Fibroblast of pulmonary artery (primary cell): ENCODE data around the gene RPL13A.
"Not testable (repeated sequence)": the region's sequence is repeated elsewhere in the genome, so short reads cannot be mapped to it uniquely, and the experiment has no call there.

Experiments
- DNase-seq: peaks from one replicate; pipeline ENCODE4 v3.0.0-alpha.2; 2010; ENCODE audit warnings: low read depth
- H3K4me3 ChIP-seq: replicated peaks from 2 replicates; pipeline ENCODE4 v1.5.1; 2011; ENCODE audit warnings: low read depth, mild to moderate bottlenecking, control low read depth, low read length, moderate library complexity
- TF ChIP-seq, protein P1 (sequence below): IDR thresholded peaks from 2 replicates; pipeline ENCODE4 v1.5.1; 2011; ENCODE audit warnings: mild to moderate bottlenecking, control low read depth, low read length, inconsistent platforms; ENCODE audit errors: missing control alignments

RPL13A gene

DNA sequence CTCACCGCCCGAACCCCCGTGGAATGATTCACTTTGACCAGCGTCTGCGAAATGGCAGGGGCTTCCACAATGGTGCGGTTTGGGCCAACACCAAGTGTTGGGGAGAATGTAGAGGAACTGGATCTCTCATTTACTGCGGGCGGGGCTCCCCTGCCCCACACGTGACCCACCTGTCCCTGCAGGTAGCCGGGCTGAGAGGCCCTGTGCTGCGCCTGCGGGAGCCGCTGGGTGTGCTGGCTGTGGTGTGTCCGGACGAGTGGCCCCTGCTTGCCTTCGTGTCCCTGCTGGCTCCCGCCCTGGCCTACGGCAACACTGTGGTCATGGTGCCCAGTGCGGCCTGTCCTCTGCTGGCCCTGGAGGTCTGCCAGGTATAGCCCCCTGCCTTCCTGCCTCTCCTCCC is 19.2 kb upstream of the RPL13A start:
- no peak for DNase-seq
- TF ChIP-seq, protein P1, sequence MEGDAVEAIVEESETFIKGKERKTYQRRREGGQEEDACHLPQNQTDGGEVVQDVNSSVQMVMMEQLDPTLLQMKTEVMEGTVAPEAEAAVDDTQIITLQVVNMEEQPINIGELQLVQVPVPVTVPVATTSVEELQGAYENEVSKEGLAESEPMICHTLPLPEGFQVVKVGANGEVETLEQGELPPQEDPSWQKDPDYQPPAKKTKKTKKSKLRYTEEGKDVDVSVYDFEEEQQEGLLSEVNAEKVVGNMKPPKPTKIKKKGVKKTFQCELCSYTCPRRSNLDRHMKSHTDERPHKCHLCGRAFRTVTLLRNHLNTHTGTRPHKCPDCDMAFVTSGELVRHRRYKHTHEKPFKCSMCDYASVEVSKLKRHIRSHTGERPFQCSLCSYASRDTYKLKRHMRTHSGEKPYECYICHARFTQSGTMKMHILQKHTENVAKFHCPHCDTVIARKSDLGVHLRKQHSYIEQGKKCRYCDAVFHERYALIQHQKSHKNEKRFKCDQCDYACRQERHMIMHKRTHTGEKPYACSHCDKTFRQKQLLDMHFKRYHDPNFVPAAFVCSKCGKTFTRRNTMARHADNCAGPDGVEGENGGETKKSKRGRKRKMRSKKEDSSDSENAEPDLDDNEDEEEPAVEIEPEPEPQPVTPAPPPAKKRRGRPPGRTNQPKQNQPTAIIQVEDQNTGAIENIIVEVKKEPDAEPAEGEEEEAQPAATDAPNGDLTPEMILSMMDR = no peak
- H3K4me3 ChIP-seq = no peak overlapping the region

DNA sequence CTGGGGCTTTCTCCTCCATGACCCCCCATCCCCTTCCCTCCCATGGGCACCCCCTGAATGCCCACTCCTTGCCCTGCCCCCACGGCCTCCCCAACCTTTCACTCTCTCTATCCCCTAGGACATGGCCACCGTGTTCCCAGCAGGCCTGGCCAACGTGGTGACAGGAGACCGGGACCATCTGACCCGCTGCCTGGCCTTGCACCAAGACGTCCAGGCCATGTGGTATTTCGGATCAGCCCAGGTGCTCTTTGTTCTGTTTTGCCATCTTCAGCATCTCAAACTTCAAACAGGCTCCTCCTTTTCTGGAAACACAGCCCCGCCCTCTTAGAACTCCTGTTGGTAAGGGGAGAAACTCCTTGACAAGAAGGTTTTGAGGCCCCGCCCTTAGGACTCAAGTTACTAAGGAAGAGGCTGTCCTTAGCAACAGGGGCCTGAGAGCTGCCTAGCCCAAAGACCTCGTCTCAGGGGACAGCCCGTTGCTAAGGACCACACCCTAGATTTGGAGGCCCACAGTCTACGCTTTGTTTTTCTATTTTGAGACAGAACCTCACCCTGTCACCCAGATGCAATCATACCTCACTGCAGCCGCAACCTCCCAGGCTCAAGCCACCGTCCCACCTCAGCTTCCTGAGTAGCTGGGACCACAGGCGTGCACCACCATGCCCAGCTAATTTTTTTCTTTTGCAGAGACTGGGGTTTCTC is 18.5 kb upstream of the RPL13A start:
- no peak overlapping the region for H3K4me3 ChIP-seq
- peak; percentile 71 for DNase-seq
- TF ChIP-seq, protein P1 = no peak

DNA sequence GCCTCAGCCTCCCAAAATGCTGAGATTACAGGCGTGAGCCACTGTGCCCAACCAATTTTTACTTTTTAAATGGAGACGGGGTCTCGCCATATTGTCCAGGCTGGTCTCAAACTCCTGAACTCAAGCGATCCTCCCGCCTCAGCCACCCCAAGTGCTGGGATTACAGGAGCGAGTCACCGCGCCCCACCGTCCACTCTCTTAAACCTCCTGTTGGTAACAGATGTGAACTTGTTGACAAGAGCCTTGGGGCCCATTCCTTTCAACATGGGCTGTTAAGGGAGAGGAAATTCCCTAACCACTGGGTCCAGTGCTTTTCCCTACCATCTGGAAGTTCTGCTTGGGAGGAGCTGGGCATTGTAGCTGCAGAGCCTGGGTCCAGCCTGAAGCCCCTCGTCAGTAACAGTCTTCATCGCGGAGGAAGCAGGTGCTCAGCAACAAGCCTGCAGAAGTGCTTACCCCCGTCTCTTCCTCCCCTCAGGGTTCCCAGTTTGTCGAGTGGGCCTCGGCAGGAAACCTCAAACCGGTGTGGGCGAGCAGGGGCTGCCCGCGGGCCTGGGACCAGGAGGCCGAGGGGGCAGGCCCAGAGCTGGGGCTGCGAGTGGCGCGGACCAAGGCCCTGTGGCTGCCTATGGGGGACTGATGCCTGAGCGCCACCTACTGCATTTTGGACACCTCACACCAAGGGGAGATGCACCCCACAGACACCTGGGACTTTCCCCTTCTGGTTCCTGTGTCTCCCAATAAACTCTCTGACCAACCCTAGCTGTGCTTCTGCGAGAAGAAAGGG is 17.4 kb upstream of the RPL13A start:
- TF ChIP-seq, protein P1 = no peak
- H3K4me3 ChIP-seq = no peak overlapping the region
- no peak for DNase-seq

DNA sequence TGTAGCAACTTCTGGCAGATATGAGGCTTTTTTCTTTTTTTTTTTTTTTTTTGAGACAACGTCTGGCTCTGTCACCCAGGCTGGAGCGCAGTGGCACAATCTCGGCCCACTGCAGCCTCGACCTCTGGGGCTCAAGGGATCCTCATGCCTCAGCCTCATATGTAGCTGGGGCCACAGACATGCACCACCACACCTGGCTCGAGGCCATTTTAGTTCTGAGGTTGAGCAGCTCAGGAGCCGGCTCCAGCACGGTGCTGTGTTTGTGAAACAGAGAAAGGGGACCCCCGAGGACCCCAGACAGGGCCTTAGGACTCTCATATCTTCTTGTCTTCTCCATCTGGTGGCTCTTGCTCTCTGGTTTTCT is 16.8 kb upstream of the RPL13A start:
- TF ChIP-seq, protein P1 = no peak
- H3K4me3 ChIP-seq = no peak overlapping the region
- DNase-seq = no peak

DNA sequence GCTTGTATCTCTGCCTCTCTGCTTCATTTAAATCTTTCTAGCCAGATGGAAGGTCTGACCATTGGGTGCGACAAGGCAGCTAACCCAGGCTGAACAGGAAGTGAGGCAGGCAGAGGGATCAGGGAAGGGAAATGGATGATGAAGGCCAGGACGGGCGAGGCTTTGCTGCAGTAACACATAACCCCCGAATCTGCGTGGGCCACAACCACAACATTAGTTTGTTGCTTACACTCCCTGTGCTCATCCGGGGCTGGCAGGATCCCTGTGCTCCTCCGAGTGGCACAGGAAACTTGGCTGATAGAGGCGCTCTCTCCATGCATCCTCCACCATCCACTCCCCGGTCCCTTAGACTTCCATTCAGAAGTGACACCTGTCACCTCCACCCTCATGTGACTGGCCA is 14.5 kb upstream of the RPL13A start:
- no peak overlapping the region for H3K4me3 ChIP-seq
- TF ChIP-seq, protein P1 = no peak
- DNase-seq = no peak

DNA sequence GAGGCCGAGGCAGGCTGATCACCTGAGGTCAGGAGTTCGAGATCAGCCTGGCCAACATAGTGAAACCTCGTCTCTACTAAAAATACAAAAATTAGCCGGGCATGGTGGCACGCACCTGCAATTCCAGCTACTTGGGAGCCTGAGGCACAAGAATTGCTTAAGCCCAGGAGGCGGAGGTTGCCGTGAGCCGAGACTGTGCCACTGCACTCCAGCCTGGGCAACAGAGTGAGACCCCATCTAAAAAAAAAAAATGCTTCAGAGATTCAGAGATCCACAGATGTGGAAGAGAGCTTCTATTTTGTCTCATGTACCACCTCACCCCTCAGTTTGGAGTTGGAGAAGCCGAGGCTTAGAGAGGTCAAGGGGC is 13.9 kb upstream of the RPL13A start:
- DNase-seq = not testable (repeated sequence)
- H3K4me3 ChIP-seq = peak overlapping the region; percentile 71

DNA sequence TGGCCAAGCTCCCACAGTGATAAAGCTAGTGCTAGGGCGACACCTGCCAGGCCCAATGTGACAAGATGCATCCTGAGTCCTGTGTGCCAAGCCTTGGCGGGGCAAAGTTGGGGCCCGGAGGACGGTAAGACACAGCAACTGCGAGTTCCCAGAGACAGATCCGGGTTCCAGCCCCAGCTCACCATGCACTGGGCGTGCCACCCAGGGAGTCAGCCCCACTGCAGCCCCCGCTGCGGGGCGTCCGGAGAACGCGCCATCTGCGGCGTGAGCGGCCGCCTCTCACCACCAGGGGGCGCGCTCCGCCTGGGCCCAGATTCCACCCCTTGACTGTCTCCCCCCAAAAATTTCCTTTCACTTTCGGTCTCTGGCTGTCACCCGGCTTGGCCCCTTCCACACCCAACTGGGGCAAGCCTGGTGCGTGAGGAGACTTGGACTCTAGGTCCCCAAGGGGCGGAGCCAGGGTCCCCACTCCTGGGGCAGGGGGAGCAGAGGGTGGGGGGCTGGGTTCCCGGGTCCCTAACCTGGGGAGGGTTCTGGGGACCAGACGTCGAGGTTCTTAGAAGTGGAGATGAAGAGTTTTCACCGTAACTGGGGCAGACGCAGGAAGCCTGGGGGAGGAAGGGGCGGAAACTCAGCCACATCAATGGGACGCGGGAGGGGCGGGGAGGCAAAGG is 13.4 kb upstream of the RPL13A start, which contains the start of gene FLT3LG:
Gene FLT3LG, plus strand, starts transcription at position 348 of the 674 bp plus-strand sequence. CDS start 425 bp downstream, outside the sequence.
- H3K4me3 ChIP-seq = peak within 1 kb of the TSS; percentile 71
- peak; percentile 68 for DNase-seq

More for the DNA sequence above, 13.4 kb upstream of the RPL13A start, which contains the start of gene FLT3LG:
- TF ChIP-seq, protein P1 = peak; percentile 83
